Stomach (tissue), 9 donors: Measurements from ENCODE around the gene TRNP1. TPM values are rescaled to one million over a fixed set of nuclear protein-coding genes. Genes with fewer than 3 reads are reported as not detected.

Experiments
- DNase-seq, 2 donors: peaks; one replicate each; pipeline versions ENCODE4 v3.0.0 to v3.0.0-alpha.2; 2013 to 2019
- H3K27ac ChIP-seq, 5 donors: fragments of 200-600 bp in 4 of 5; sonication (generic) in 4 of 5; one replicate each; pipeline ENCODE4 v1.5.1; 2013 to 2019; ENCODE audit warnings: mild to moderate bottlenecking in 1 of 5, moderate library complexity in 1 of 5
- H3K27me3 ChIP-seq, 3 donors: fragments of 200-600 bp; sonication (generic); one replicate each; pipeline ENCODE4 v1.5.1; 2017 to 2019; ENCODE audit warnings: mixed run types in 1 of 3
- H3K36me3 ChIP-seq, 4 donors: fragments of 200-600 bp; sonication (generic); 1 replicate in 3 of 4; 2 replicates in 1 of 4; pipeline ENCODE4 v1.5.1; 2016 to 2019
- H3K4me1 ChIP-seq, 4 donors: fragments of 200-600 bp; sonication (generic); one replicate each; pipeline ENCODE4 v1.5.1; 2016 to 2019
- H3K4me3 ChIP-seq, 4 donors: fragments of 200-600 bp; sonication (generic) in 3 of 4; one replicate each; pipeline ENCODE4 v1.5.1; 2016 to 2019; ENCODE audit warnings: mild to moderate bottlenecking in 1 of 4
- H3K9me3 ChIP-seq, 4 donors: fragments of 200-600 bp; sonication (generic); one replicate each; pipeline ENCODE4 v1.5.1; 2016 to 2019
- EP300 ChIP-seq: sonication (generic); formaldehyde crosslinking; IDR thresholded peaks from one replicate; pipeline ENCODE4 v1.6.1; 2017; ENCODE audit warnings: antibody characterized with exemption
- POLR2A ChIP-seq, 4 donors: fragments of 450-650 bp; IDR thresholded peaks; one replicate each; pipeline ENCODE4 v1.6.1; 2016; ENCODE audit warnings: antibody characterized with exemption in 4 of 4, control low read depth in 2 of 4, mild to moderate bottlenecking in 1 of 4, moderate library complexity in 1 of 4
- POLR2AphosphoS5 ChIP-seq, 3 donors: sonication (generic); formaldehyde crosslinking; IDR thresholded peaks; one replicate each; pipeline ENCODE4 v1.6.1; 2016; ENCODE audit warnings: antibody characterized with exemption in 3 of 3
- WGBS, 5 donors: extraction: QIAGEN DNeasy Blood & Tissue Kit in 3 of 5; methylation state at CpG; one replicate each; pipeline versions ENCODE4 v1.1.5 to v1.1.7; 2013 to 2018; 5-methylcytosine and 5-hydroxymethylcytosine counted together
- intact Hi-C: fragments of 100-400 bp; cut with DNase I; formaldehyde crosslinking; loops from one replicate; pipeline ENCODE4 v1.15.1; 2023; ENCODE audit warnings: low total_unique reads
- polyA plus RNA-seq, 3 donors: library from polyadenylated mRNA; stranded (reverse); fragments of 200-250 nt; gene quantifications; one replicate each; pipeline ENCODE4 v1.2.3, GENCODE V29; 2013
- total RNA-seq, 5 donors: library from RNA; depleted of rRNA; stranded (reverse); fragments of >200 nt; gene quantifications; one replicate each; pipeline versions ENCODE4 v1.1.0 to v1.2.3, GENCODE V29; 2014 to 2016
- TF ChIP-seq, protein P1 (sequence below), 7 experiments: fragments of 450-650 bp in 4 of 7; fragments of 200-600 bp in 3 of 7; sonication (generic) in 3 of 7; IDR thresholded peaks; one replicate each; pipeline ENCODE4 v1.5.1; 2016 to 2019; ENCODE audit warnings: antibody characterized with exemption in 7 of 7, control low read depth in 2 of 7, mild to moderate bottlenecking in 1 of 7
- donor health status: healthy with polysubstance abuse.
- donor health status: Bipolar disorder and iron deficiency.
- donor health status: healthy.

TRNP1 gene
- total and polyA plus RNA-seq, 8 donors = 1.7 to 216 (median 107) TPM

DNA sequence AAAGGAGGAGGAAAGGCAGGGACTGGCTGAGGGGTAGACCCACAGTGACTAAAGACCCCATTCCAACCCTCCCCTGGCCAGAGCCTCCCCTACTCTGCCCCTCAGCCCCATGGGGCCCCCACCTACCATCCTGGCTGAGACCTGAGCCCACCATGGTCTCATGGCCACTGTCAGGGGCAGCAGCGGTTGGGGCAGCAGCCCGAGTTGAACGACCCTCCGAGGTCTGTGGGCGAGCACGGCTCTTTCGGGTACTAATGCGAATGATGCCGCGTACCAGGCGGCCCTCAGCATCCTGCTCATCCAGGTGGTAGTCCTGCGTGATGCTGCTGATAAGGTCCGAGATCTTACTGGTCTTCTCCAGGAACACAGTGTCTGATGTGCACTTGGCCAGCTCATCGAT lies 42.3 kb upstream of the TRNP1 start:
- Histone ChIP-seq H3K36me3 (peaks cover 3 to 48% (median 46%) of the 10 kb centered on the region in 4 donors), H3K27me3 (peaks cover 0 to 7% (median 0%) of the 10 kb centered on the region in 3 donors), H3K9me3 (peaks cover 0 to 2% (median under 1%) of the 10 kb centered on the region in 4 donors), H3K4me1 (peaks cover 0 to 13% (median 4%) of the 10 kb centered on the region in 4 donors), H3K4me3 (no peak overlapping the region), H3K27ac (no peak overlapping the region)
- intact Hi-C loops = no loop called here
- no peak for TF ChIP-seq POLR2AphosphoS5 (IDR thresholded peaks at IDR 0.05)
- TF ChIP-seq, protein P1, sequence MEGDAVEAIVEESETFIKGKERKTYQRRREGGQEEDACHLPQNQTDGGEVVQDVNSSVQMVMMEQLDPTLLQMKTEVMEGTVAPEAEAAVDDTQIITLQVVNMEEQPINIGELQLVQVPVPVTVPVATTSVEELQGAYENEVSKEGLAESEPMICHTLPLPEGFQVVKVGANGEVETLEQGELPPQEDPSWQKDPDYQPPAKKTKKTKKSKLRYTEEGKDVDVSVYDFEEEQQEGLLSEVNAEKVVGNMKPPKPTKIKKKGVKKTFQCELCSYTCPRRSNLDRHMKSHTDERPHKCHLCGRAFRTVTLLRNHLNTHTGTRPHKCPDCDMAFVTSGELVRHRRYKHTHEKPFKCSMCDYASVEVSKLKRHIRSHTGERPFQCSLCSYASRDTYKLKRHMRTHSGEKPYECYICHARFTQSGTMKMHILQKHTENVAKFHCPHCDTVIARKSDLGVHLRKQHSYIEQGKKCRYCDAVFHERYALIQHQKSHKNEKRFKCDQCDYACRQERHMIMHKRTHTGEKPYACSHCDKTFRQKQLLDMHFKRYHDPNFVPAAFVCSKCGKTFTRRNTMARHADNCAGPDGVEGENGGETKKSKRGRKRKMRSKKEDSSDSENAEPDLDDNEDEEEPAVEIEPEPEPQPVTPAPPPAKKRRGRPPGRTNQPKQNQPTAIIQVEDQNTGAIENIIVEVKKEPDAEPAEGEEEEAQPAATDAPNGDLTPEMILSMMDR (IDR thresholded peaks at IDR 0.05) = no peak
- 93 to 98% (median 95%) methylated on average over 14 of the region's 14 CpGs for WGBS, 5 donors
- no peak for DNase-seq

DNA sequence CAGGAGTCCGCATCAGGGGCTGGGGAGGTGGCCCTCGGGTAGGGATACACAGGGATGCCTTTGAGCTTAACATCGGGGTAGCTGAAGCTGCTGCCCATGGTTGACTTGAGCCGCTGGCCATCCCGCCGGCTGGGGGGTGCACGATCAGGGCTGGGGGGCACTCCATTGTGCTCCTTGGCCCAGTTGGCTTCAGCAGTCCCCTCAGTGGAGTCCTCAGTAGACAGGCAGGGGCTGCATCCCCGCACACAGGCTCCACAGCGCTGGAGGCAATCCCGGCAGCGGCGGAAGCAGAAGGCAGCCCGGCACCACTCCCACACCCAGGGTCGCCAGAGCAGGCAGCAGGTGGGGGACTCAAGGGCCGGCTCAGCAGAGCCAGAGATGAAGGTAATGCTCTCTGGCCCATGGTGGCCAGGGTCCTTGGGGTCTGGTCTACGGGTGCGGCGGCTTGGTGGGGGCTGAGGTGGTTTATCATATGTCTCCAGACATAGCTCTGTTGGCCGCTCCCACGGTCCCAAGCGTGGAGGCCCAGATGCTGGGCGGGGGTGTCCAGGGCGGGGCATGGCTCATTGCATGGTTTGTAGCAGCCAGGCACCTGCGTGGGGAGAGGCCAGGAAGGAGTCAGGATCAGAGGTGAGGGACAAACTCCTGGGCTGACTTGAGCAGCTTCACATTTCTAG lies 41.5 kb upstream of the TRNP1 start:
- intact Hi-C loops = no loop called here
- H3K36me3 ChIP-seq = peaks cover 0 to 41% (median 39%) of the 10 kb centered on the region in 4 donors
- 82 to 88% (median 86%) methylated on average over 21 to 24 of the region's 24 CpGs for whole genome bisulfite sequencing, 5 donors
- H3K4me1 ChIP-seq = peaks cover 0 to 13% (median 4%) of the 10 kb centered on the region in 4 donors
- no peak for DNase-seq
- H3K4me3 ChIP-seq = no peak overlapping the region
- H3K27me3 ChIP-seq = peaks cover 0 to 9% (median 0%) of the 10 kb centered on the region in 3 donors
- no peak overlapping the region for H3K27ac ChIP-seq
- peaks cover 0 to 5% (median 2%) of the 10 kb centered on the region in 4 donors for H3K9me3 ChIP-seq
- TF ChIP-seq EP300 = no peak

DNA sequence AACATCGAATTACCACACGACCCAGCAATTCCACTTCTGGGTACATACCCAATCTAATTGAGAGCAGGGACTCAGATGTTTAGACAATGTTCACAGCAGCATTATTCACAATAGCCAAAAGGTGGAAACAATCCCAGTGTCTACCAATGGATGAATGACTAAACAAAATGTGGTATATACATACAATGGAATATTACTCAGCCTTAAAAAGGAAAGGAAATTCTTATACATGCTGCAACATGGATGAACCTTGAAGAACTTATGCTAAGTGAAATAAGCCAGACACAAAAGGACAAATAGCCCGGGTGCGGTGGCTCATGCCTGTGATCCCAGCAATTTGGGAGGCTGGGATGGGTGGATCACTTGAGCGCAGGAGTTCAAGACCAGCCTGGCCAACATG lies 40.1 kb upstream of the TRNP1 start:
- Histone ChIP-seq H3K27me3 (peaks cover 0 to 23% (median 2%) of the 10 kb centered on the region in 3 donors), H3K4me1 (peaks cover 0 to 13% (median 4%) of the 10 kb centered on the region in 4 donors), H3K9me3 (peaks cover 0 to 5% (median 2%) of the 10 kb centered on the region in 4 donors), H3K4me3 (no peak overlapping the region), H3K36me3 (peaks cover 0 to 28% (median 26%) of the 10 kb centered on the region in 4 donors), H3K27ac (no peak overlapping the region)
- TF ChIP-seq, protein P1 (IDR thresholded peaks at IDR 0.05) = no peak
- TF ChIP-seq POLR2A (IDR thresholded peaks at IDR 0.05) = no peak
- intact Hi-C loops = no loop called here
- WGBS, 5 donors = 96 to 98% (median 98%) methylated on average over 5 of the region's 5 CpGs
- DNase-seq = no peak

DNA sequence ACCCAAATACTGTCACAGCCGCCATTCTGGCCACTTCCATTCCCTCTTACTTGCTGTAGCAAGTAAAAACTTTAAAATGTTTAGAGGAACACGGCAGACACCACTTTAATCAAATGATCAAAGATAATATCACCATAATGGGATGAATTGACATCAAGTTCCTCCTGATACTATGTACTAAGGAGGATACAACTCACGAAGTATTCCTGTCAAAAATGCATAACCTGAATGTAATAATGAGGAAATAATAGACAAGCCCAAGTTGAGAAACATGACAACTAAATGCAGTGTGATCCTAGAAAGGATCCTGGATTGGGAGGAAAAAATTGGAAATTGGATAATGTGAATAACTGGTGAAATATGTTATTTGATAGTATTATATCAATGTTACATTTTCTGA lies 37.2 kb upstream of the TRNP1 start:
- H3K9me3 ChIP-seq = peaks cover 0 to 5% (median 2%) of the 10 kb centered on the region in 4 donors
- no peak overlapping the region for H3K27ac ChIP-seq
- intact Hi-C loops = no loop called here
- 68 to 85% (median 78%) methylated on average over 3 of the region's 3 CpGs for WGBS, 5 donors
- no peak for DNase-seq
- peaks cover 3 to 52% (median 25%) of the 10 kb centered on the region in 3 donors for H3K27me3 ChIP-seq
- TF ChIP-seq, protein P1 (IDR thresholded peaks at IDR 0.05) = no peak
- TF ChIP-seq EP300 (no peak), POLR2A (IDR thresholded peaks at IDR 0.05) (no peak), POLR2AphosphoS5 (IDR thresholded peaks at IDR 0.05) (no peak)
- H3K4me1 ChIP-seq = peaks cover 15 to 28% (median 23%) of the 10 kb centered on the region in 4 donors
- H3K4me3 ChIP-seq = no peak overlapping the region
- H3K36me3 ChIP-seq = peaks cover 0 to 11% (median 10%) of the 10 kb centered on the region in 4 donors

DNA sequence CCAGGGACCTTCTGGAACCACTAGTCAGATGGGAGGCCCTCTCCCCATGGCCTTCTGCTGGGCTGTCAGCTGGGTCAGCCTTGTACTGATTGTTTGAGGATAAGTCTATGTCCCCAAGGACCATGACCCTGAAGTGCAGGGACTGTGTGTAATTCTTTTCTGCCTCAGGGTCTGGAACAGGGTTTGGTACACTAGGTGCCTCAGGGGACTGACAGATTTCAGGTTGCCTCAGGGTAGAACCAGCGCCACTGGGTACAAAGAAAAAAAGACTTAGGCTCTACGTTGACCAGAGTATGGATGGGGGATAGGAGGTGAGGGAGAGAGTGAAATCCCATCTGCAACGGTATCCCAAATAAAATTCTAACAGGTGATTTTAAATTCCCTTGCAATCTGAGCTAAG lies 36.2 kb upstream of the TRNP1 start:
- Histone ChIP-seq H3K27me3 (peaks cover 3 to 52% (median 25%) of the 10 kb centered on the region in 3 donors), H3K4me3 (no peak overlapping the region), H3K36me3 (peaks cover 0 to 1% (median under 1%) of the 10 kb centered on the region in 4 donors), H3K27ac (no peak overlapping the region), H3K4me1 (peaks cover 16 to 33% (median 26%) of the 10 kb centered on the region in 4 donors), H3K9me3 (peaks cover 0 to 5% (median 2%) of the 10 kb centered on the region in 4 donors)
- no peak for DNase-seq
- 85 to 92% (median 88%) methylated on average over 3 of the region's 3 CpGs for WGBS, 5 donors
- intact Hi-C loops = no loop called here
- no peak for TF ChIP-seq POLR2AphosphoS5 (IDR thresholded peaks at IDR 0.05)
- no peak for TF ChIP-seq EP300
